HG02938 (cell line): ENCODE measurements around the gene FREM2.

Source experiments
- ATAC-seq: cut with Tn5 transposase; IDR thresholded peaks from one replicate; pipeline ENCODE4 v1.9.1; 2021; ENCODE audit warnings: mild to moderate bottlenecking, moderate library complexity; ENCODE audit not compliant: unreplicated experiment

FREM2 gene

GRCh38 chr13:38685974-38686576 lies 802 bp upstream of the FREM2 start:
- ATAC-seq, result no peak

- no peak for ATAC-seq
These were observed 661 bp downstream of the FREM2 start for GRCh38 chr13:38687246-38688229.

GRCh38 chr13:38688674-38689073 lies 1.8 kb downstream of the FREM2 start:
- ATAC-seq, result no peak

- no peak for ATAC-seq
These were observed 3.4 kb downstream of the FREM2 start for GRCh38 chr13:38690231-38690630.

- no peak for ATAC-seq
These were observed 6.3 kb downstream of the FREM2 start for GRCh38 chr13:38693168-38693567.

GRCh38 chr13:38693641-38694040 lies 6.8 kb downstream of the FREM2 start:
- no peak for ATAC-seq

- ATAC-seq, result no peak
These were observed 10.3 kb downstream of the FREM2 start for GRCh38 chr13:38697197-38697596.

- ATAC-seq, result no peak
These were observed 10.9 kb downstream of the FREM2 start for GRCh38 chr13:38697628-38698333.

- no peak for ATAC-seq
These were observed 13.2 kb downstream of the FREM2 start for GRCh38 chr13:38700051-38700450.

- no peak for ATAC-seq
These were observed 15.8 kb downstream of the FREM2 start for GRCh38 chr13:38702669-38703068.

- ATAC-seq, result no peak
These were observed 16.4 kb downstream of the FREM2 start for GRCh38 chr13:38703255-38703654.

- ATAC-seq, result no peak
These were observed 18.5 kb downstream of the FREM2 start for GRCh38 chr13:38705365-38705764.

GRCh38 chr13:38707460-38707859 lies 20.6 kb downstream of the FREM2 start:
- no peak for ATAC-seq

- no peak for ATAC-seq
These were observed 26.2 kb downstream of the FREM2 start for GRCh38 chr13:38713046-38713445.

GRCh38 chr13:38718374-38718773 lies 31.5 kb downstream of the FREM2 start:
- no peak for ATAC-seq

- ATAC-seq, result no peak
These were observed 43.5 kb downstream of the FREM2 start for GRCh38 chr13:38730332-38730731.

GRCh38 chr13:38733146-38733545 lies 46.3 kb downstream of the FREM2 start:
- ATAC-seq, result no peak

GRCh38 chr13:38735665-38736440 lies 49.0 kb downstream of the FREM2 start:
- no peak for ATAC-seq

- ATAC-seq, result no peak
These were observed 56.6 kb downstream of the FREM2 start for GRCh38 chr13:38743466-38743865.

- ATAC-seq, result no peak
These were observed 65.8 kb downstream of the FREM2 start for GRCh38 chr13:38752686-38753085.

- no peak for ATAC-seq
These were observed 67.0 kb downstream of the FREM2 start for GRCh38 chr13:38753878-38754277.
